ENCODE measurements around the gene EIF1AX.

Gene EIF1AX

DNA sequence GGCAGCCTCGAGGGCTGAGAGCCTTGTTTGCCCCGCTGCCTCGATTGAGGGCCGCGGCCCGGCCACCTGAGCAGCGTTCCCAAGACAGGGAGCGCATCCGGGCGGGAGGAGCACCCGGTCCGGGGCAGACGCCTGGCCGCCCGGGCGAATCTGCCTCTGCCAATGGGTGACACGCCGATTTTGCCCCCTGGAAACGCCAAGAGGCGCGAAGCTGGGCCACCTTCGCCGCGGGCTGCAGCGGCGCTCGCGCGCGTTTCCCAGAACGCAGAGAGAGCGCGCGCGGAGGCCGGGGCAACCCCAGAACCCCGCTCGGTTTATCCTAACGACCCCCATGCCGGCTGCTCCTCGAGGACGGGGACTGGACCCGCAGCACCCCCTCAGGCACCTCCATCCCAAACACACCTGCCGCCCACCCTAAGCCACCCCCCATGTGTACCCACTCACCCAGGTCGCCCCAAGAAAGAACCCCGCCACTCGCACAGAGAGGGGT, 25.5 kb downstream of the EIF1AX start:
- TF ChIP-seq, protein P1, sequence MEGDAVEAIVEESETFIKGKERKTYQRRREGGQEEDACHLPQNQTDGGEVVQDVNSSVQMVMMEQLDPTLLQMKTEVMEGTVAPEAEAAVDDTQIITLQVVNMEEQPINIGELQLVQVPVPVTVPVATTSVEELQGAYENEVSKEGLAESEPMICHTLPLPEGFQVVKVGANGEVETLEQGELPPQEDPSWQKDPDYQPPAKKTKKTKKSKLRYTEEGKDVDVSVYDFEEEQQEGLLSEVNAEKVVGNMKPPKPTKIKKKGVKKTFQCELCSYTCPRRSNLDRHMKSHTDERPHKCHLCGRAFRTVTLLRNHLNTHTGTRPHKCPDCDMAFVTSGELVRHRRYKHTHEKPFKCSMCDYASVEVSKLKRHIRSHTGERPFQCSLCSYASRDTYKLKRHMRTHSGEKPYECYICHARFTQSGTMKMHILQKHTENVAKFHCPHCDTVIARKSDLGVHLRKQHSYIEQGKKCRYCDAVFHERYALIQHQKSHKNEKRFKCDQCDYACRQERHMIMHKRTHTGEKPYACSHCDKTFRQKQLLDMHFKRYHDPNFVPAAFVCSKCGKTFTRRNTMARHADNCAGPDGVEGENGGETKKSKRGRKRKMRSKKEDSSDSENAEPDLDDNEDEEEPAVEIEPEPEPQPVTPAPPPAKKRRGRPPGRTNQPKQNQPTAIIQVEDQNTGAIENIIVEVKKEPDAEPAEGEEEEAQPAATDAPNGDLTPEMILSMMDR (IDR thresholded peaks at IDR 0.05; ENCODE audit: extremely low read depth, insufficient read depth, missing control alignments): no peak
- in situ Hi-C loops (cut with MboI; ENCODE audit: low pct_unique_long_range_greater_than_20kb, low sequenced_read_pairs, unreplicated experiment): no loop called here
- no peak for DNase-seq (ENCODE audit: low spot score)

DNA sequence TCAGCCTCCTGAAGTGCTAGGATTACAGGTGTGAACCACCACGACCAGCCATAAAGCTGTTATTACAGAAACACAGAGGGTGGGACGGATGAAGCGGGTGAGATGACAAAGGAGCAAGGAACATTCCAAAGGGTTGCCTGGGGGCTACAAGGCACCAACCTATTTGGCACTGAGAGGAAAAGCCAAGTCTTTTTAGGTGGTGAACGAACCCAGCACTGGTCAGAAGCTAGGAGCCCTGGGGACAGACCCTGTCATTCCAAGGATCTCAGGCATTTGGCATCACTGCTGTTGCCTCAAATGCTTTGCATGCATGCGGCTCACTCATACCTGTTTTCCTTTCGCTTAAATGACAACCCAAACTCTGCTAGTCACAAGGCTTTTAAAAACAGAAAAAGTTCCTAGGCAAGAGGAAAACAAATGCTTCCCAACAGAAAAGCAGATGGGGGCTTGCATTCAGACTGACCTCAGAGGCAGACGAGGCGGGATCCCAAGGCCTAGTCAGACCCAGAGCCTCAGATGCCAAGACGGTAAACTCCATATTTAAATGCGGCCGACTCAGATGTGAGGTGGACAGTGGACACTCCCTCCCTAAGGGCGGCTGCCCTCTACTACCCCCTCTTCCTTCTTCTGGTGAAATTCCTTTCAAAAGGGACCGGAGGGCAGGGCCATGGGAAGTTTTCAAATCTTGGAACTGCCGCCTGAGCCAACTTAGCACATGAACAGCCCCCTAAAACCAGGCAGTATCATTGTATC, 29.4 kb downstream of the EIF1AX start:
- no peak for DNase-seq (ENCODE audit: low spot score)
- TF ChIP-seq, protein P1 (IDR thresholded peaks at IDR 0.05; ENCODE audit: extremely low read depth, insufficient read depth, missing control alignments): no peak
- in situ Hi-C loops (cut with MboI; ENCODE audit: low pct_unique_long_range_greater_than_20kb, low sequenced_read_pairs, unreplicated experiment): no loop called here

DNA sequence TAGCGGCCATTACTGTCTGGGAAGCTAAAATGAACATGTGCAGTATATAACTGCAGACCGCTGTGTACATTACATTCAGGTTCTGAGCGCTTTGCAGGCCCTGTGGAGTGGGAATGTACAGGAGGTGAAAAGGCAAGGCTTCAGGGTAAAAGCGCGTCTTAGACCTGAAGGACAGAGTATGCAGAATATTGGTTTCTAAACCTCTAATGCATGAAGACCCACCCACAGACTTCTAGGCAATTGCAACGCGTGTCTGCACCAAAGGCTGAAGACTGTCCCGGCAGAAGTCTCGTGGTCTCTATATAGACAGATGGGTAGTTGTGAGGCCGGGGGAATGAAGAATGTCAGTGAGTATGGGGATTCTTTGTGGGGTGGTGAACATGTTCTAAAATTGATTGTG, 30.4 kb downstream of the EIF1AX start:
- in situ Hi-C loops (cut with MboI; ENCODE audit: low pct_unique_long_range_greater_than_20kb, low sequenced_read_pairs, unreplicated experiment): no loop called here
- DNase-seq (ENCODE audit: low spot score): no peak
- TF ChIP-seq, protein P1 (IDR thresholded peaks at IDR 0.05; ENCODE audit: extremely low read depth, insufficient read depth, missing control alignments): no peak

DNA sequence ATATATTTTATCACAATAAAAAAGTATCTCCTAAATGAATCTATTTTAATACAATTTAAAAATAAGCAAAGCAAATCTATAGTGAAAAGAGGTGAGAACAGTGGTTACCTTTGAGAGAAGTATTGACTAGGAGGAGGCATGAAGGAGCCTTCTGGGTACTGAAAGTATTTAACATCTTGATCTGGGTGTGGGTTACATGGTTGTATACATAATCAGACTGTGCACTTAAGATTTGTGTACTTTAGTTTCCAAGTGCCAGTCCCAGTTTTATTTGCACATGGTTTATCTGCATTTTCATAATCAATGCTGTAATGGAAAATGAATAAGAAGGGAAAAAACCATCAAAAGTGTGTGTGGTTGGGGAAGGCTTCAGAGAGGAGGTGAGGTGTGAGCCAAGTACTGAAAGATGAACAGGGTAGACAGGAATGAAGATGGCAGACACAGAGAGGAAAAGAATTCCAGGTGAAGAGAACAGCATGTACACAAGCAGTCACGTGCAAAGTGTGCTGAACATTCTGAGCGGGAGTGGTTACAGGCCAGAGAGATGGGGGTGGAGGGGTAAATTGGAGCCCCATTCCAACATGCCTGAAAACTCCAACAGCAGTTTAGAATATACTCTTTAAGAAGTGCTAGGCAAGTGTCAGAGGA, 39.6 kb downstream of the EIF1AX start:
- in situ Hi-C loops (cut with MboI; ENCODE audit: low pct_unique_long_range_greater_than_20kb, low sequenced_read_pairs, unreplicated experiment): no loop called here
- TF ChIP-seq, protein P1 (IDR thresholded peaks at IDR 0.05; ENCODE audit: extremely low read depth, insufficient read depth, missing control alignments): no peak
- no peak for DNase-seq (ENCODE audit: low spot score)

DNA sequence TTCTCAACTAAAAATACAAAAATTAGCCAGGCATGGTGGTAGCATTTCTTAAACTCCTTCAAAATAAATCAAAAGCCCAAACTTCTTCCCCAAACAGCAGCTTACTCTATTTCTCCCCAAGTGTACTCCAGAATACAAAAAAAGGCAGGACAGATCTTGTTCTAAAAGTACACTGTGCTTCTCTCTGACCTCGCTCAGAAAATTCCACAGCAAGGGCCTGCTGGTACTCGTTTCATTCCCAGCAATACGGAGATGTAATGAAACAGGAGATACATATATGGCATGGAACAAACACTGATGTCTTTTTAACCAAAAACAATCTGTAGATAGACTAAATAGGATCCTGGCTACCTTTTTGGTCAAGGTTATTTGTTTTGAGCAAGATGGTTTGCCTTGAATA, 50.1 kb downstream of the EIF1AX start:
- DNase-seq (ENCODE audit: low spot score): no peak
- TF ChIP-seq, protein P1 (IDR thresholded peaks at IDR 0.05; ENCODE audit: extremely low read depth, insufficient read depth, missing control alignments): no peak
- in situ Hi-C loops (cut with MboI; ENCODE audit: low pct_unique_long_range_greater_than_20kb, low sequenced_read_pairs, unreplicated experiment): no loop called here

DNA sequence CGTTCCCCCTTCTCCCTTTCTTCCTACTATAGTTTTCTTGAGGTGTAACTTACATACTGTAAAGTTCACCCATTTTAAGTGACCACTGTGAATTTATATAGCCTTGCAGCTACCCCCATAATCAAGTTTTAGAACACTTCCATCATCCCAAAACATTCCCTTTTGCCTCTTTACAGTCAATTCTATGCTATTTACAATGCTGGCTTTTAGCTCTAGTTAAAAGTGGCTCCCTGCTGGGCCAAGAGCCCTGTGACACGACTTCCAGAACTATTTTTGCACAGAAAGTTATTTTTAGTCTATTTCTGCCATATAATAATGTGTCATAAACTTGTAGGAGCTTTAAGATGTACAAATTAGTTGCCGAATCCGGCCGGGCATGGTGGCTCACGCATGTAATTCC, 51.8 kb downstream of the EIF1AX start:
- TF ChIP-seq, protein P1 (IDR thresholded peaks at IDR 0.05; ENCODE audit: extremely low read depth, insufficient read depth, missing control alignments): no peak
- in situ Hi-C loops (cut with MboI; ENCODE audit: low pct_unique_long_range_greater_than_20kb, low sequenced_read_pairs, unreplicated experiment): no loop called here
- no peak for DNase-seq (ENCODE audit: low spot score)

All from GM13977 (cell line).